DND-41 (cell line): ENCODE measurements around the gene FIBCD1.

ENCODE experiments used
- ATAC-seq: fragments of 200-7000 bp; cut with Tn5 transposase; 3 replicates; pipeline ENCODE4 v1.9.1; 2021; ENCODE audit warnings: low read depth; ENCODE audit not compliant: insufficient read depth
- DNase-seq: peaks from one replicate; pipeline ENCODE4 v3.0.0-alpha.2; 2020
- H2AFZ ChIP-seq: 2 replicates; pipeline ENCODE4 v1.6.0; 2012; ENCODE audit warnings: low read depth, low read length
- H3K27ac ChIP-seq: 2 replicates; pipeline ENCODE4 v1.5.1; 2012; ENCODE audit warnings: low read length, inconsistent platforms
- H3K27me3 ChIP-seq: fragments of 200-600 bp; sonication (generic); 2 replicates; pipeline ENCODE4 v1.6.0; 2012; ENCODE audit warnings: low read length, mild to moderate bottlenecking, inconsistent platforms; ENCODE audit not compliant: insufficient read depth, poor library complexity
- H3K36me3 ChIP-seq: 2 replicates; pipeline ENCODE4 v1.5.1; 2012; ENCODE audit warnings: low read length, inconsistent platforms; ENCODE audit not compliant: insufficient read depth
- H3K4me1 ChIP-seq: 2 replicates; pipeline ENCODE4 v1.5.1; 2012; ENCODE audit warnings: mild to moderate bottlenecking, low read length; ENCODE audit not compliant: insufficient read depth
- H3K4me2 ChIP-seq: 2 replicates; pipeline ENCODE4 v1.6.0; 2012; ENCODE audit warnings: mild to moderate bottlenecking, moderate library complexity, low read length, inconsistent platforms; ENCODE audit not compliant: insufficient read depth
- H3K4me3 ChIP-seq, 2 experiments: fragments of 200-600 bp in 1 of 2; shearing (Covaris generic) in 1 of 2; 2 replicates each; pipeline ENCODE4 v1.5.1; 2012 to 2016; ENCODE audit warnings: inconsistent platforms in 2 of 2, low read length in 2 of 2, mild to moderate bottlenecking in 2 of 2, low read depth in 1 of 2, moderate library complexity in 1 of 2
- H3K79me2 ChIP-seq: 2 replicates; pipeline ENCODE4 v1.6.0; 2012; ENCODE audit warnings: low read length, inconsistent platforms; ENCODE audit not compliant: insufficient read depth
- H3K9ac ChIP-seq: 2 replicates; pipeline ENCODE4 v1.6.0; 2012; ENCODE audit warnings: low read depth, mild to moderate bottlenecking, inconsistent platforms, low read length, moderate library complexity
- H3K9me3 ChIP-seq: 2 replicates; pipeline ENCODE4 v1.5.1; 2012; ENCODE audit warnings: low read length, moderate library complexity, mild to moderate bottlenecking, inconsistent platforms; ENCODE audit not compliant: insufficient read depth, severe bottlenecking
- H4K20me1 ChIP-seq: 2 replicates; pipeline ENCODE4 v1.6.0; 2012; ENCODE audit warnings: low read length; ENCODE audit not compliant: insufficient read depth
- EZH2 ChIP-seq: IDR thresholded peaks from 3 replicates; pipeline ENCODE4 v1.6.1; 2012; ENCODE audit warnings: borderline replicate concordance, low read depth, mild to moderate bottlenecking, moderate library complexity, low read length, inconsistent platforms; ENCODE audit not compliant: severe bottlenecking
- TF ChIP-seq, protein P1 (sequence below): IDR thresholded peaks from 2 replicates; pipeline ENCODE4 v1.5.1; 2012; ENCODE audit warnings: borderline replicate concordance, low read length, moderate library complexity, mild to moderate bottlenecking; ENCODE audit not compliant: poor library complexity, severe bottlenecking; ENCODE audit errors: extremely low read depth

FIBCD1 gene, protein sequence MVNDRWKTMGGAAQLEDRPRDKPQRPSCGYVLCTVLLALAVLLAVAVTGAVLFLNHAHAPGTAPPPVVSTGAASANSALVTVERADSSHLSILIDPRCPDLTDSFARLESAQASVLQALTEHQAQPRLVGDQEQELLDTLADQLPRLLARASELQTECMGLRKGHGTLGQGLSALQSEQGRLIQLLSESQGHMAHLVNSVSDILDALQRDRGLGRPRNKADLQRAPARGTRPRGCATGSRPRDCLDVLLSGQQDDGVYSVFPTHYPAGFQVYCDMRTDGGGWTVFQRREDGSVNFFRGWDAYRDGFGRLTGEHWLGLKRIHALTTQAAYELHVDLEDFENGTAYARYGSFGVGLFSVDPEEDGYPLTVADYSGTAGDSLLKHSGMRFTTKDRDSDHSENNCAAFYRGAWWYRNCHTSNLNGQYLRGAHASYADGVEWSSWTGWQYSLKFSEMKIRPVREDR

DNA sequence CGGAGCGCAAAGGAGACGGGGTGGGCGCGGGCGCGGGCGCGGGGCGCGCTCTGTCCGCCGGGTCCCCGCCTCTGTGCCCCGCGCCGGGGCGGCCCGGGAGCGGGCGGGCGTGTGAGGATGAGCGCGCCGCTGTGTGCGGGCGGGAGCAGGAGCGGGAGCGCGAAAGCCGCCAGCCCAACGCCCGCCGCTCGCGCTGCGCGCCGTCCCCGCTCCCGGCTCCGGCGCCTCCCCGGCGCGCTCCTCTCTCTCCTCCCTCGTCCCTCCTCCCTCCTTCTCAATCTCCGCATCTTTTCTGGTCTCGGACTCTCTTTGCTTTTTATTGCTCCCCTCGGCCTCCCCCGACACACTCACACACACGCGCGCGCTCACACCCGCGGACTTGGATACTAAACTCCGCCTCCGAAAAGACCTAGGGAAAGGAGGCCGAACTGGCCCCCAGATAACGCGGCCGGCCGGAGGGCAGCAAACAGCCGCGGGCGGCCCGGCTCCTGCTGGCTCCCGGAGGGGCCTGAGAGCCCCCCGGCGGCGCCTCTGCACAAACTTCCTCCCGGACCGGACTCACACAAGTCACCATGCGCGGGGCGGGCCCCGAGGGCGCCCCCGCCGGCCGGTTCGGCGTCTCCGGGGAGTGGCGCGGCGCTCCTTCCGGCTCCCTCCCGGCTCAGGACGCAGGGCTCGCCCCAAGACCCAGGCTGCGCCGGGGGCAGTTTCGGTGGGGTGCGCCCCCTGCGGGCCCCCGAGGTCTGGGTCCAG is at the start of gene FIBCD1:
FIBCD1 (minus strand) TSS at position 596 of the 753 bp plus-strand sequence. CDS start 640 bp downstream, outside the sequence.
- no peaks in the 10 kb centered on the region for H3K36me3 ChIP-seq
- H3K27me3 ChIP-seq: no peaks in the 10 kb centered on the region
- no peak within 1 kb of the TSS for H3K4me3 ChIP-seq
- H3K4me1 ChIP-seq: no peaks in the 10 kb centered on the region
- no peaks in the 10 kb centered on the region for H3K9me3 ChIP-seq
- H4K20me1 ChIP-seq: peaks cover 4% of the 10 kb centered on the region
- H2AFZ ChIP-seq: no peak within 1 kb of the TSS
- H3K79me2 ChIP-seq: no peaks in the 10 kb centered on the region
- TF ChIP-seq, protein P1, sequence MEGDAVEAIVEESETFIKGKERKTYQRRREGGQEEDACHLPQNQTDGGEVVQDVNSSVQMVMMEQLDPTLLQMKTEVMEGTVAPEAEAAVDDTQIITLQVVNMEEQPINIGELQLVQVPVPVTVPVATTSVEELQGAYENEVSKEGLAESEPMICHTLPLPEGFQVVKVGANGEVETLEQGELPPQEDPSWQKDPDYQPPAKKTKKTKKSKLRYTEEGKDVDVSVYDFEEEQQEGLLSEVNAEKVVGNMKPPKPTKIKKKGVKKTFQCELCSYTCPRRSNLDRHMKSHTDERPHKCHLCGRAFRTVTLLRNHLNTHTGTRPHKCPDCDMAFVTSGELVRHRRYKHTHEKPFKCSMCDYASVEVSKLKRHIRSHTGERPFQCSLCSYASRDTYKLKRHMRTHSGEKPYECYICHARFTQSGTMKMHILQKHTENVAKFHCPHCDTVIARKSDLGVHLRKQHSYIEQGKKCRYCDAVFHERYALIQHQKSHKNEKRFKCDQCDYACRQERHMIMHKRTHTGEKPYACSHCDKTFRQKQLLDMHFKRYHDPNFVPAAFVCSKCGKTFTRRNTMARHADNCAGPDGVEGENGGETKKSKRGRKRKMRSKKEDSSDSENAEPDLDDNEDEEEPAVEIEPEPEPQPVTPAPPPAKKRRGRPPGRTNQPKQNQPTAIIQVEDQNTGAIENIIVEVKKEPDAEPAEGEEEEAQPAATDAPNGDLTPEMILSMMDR: no peak
- no peak for TF ChIP-seq EZH2
- no peak for DNase-seq
- H3K9ac ChIP-seq: no peak within 1 kb of the TSS
- no peak within 1 kb of the TSS for H3K4me2 ChIP-seq
- ATAC-seq: no peak
- H3K27ac ChIP-seq: no peak within 1 kb of the TSS

DNA sequence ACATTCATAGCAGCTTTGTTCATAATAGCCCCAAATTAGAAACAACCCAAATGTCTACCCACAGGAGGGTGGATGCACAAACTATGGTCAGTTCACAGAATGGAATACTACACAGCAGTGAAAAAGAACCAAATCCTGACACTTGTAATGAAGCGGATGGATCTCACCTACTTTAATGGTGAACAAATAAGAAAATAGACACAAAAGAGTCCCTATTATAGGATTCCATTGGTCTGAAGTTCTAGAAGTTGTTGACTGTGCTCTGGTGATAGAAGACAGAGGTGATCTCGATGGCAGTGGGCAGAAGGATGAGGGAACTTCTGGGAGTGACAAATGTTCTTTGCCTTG is 49.3 kb upstream of the FIBCD1 start:
- Histone ChIP-seq H3K9ac (no peak overlapping the region), H3K27me3 (no peaks in the 10 kb centered on the region), H3K4me2 (no peak overlapping the region), H2AFZ (no peak overlapping the region), H3K4me1 (no peaks in the 10 kb centered on the region), H3K27ac (no peak overlapping the region), H3K36me3 (no peaks in the 10 kb centered on the region), H3K9me3 (no peaks in the 10 kb centered on the region), H3K79me2 (no peaks in the 10 kb centered on the region), H3K4me3 (no peak overlapping the region), H4K20me1 (no peaks in the 10 kb centered on the region)
- no peak for TF ChIP-seq EZH2
- TF ChIP-seq, protein P1: no peak
- no peak for DNase-seq
- no peak for ATAC-seq

DNA sequence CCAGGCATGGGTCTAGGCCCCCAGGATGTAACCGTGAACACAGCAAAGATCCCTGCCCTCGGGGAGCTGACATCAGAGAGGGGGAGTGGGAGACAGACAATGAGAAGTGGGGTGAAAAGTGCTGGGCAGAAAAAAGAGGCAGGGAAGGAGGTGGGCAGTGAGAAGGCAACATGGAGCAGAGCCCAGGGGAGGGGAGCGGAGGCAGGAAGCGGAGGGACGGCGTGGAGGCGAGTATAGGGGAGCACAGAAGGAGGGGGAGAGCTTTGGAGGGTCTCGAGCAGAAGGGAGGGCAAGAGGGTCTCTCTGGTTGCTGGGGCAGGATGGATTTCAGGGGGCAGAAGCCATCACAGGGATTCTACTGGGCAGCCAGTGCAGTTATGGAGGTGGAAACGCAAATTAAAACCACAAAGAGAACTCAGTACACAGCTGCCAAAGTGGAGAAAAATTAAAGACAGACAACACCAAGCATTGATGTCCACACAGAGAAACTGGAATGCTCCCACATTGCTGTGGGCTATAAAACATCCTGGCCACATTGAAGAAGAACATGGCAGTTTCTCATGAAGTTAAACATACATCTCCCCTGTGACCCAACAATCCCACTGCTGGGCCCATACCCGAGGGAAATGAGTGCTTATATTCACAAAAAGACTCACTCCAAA is 48.8 kb upstream of the FIBCD1 start:
- Histone ChIP-seq H3K36me3 (no peaks in the 10 kb centered on the region), H3K27me3 (no peaks in the 10 kb centered on the region)

More for the DNA sequence above, 48.8 kb upstream of the FIBCD1 start:
- Histone ChIP-seq H3K4me3 (no peak overlapping the region), H4K20me1 (no peaks in the 10 kb centered on the region), H3K79me2 (no peaks in the 10 kb centered on the region), H3K4me1 (no peaks in the 10 kb centered on the region), H3K9me3 (no peaks in the 10 kb centered on the region), H3K27ac (no peak overlapping the region), H3K9ac (no peak overlapping the region), H3K4me2 (no peak overlapping the region), H2AFZ (no peak overlapping the region)
- no peak for DNase-seq
- TF ChIP-seq, protein P1: no peak
- no peak for TF ChIP-seq EZH2
- no peak for ATAC-seq
